Thyroid gland (tissue), 4 donors: ENCODE results near the gene ATXN3.

Experiments
- CTCF ChIP-seq, 6 experiments: fragments of 200-600 bp in 3 of 6; fragments of 450-650 bp in 3 of 6; sonication (generic) in 3 of 6; IDR thresholded peaks; one replicate each; pipeline ENCODE4 v1.5.1; 2016 to 2019; ENCODE audit warnings: antibody characterized with exemption in 6 of 6, mild to moderate bottlenecking in 2 of 6, inconsistent platforms in 1 of 6, moderate library complexity in 1 of 6
- POLR2A ChIP-seq, 2 donors: fragments of 450-650 bp; IDR thresholded peaks; one replicate each; pipeline ENCODE4 v1.6.1; 2017; ENCODE audit warnings: antibody characterized with exemption in 2 of 2, mild to moderate bottlenecking in 2 of 2, moderate library complexity in 1 of 2

DNA sequence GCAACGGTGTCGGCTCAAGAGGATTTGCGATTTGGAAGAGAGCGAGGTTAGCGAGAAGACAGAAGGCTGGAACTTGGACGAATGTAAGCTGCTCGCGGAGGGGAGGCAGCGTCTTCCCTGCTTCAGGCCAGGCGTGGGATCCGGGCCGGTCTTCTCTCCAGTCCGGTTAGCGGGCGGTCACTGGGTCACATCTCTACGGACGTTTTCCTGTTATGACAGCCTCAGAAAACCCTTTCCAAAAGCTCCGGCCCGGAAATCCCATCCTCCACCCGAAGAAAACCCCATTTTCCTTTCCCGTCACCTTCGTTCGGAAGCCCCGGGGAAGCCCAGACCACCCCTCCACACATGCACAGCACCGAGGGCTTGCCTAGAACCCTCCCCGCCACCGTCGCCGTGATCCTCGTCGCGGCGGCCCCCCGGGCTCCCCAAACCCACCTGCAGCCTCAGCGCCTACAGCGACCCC, 14.9 kb upstream of the ATXN3 start:
- TF ChIP-seq CTCF (IDR thresholded peaks at IDR 0.05) (no peak), POLR2A (IDR thresholded peaks at IDR 0.05) (no peak)
